HG02571 (cell line): ENCODE data around the gene BMF.

ENCODE experiments used
- ATAC-seq: cut with Tn5 transposase; IDR thresholded peaks from one replicate; pipeline ENCODE4 v1.9.1; 2021; ENCODE audit warnings: mild to moderate bottlenecking, moderate library complexity; ENCODE audit not compliant: unreplicated experiment

BMF gene

DNA sequence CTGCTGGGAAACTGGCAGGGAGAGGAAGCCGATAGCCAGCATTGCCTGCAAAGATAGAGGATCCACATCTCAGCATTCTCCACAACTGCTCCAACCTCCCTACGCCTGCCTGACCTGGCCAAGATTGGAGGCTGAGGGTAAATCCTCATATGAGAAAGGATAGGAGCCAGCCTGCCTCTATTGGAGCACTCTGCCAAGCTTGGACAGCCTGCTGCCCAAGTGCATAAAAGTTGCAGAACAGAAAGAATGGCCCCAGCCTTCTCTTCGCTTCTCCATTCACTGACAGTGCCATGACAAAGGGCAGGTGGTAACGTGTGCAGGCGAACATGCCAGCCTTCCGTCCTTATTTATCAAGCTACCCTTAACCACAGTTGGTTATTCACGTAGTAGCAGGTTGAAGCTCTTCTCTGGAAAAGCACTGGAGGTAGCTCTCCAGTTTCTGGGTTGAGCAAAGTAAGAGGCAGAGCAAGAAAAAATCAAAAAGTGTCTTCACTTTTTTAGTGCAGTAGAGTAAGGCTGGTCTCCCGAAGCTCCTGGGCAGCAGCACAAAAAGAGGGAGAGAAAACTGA is 4.3 kb downstream of the BMF start:
- no peak for ATAC-seq

DNA sequence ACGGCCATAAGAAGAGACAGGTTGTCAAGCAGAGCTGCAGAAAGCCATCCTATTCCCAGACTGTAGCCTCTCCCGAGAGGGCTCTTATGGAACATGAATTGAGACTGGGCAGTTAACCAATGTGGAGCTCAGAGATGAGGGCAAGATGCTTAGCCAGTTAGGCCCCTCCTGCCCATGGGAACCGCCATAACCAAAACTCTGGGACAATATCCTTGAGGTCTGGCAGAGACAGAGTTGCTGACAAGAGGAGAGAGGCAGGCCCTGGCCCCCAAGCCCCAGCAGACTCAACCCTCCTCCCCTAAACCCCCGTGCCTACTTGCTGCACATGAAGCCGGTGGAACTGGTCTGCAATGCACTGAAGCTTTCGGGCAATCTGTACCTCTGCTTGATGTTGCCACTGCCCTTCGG is 4.8 kb downstream of the BMF start:
- ATAC-seq: no peak

DNA sequence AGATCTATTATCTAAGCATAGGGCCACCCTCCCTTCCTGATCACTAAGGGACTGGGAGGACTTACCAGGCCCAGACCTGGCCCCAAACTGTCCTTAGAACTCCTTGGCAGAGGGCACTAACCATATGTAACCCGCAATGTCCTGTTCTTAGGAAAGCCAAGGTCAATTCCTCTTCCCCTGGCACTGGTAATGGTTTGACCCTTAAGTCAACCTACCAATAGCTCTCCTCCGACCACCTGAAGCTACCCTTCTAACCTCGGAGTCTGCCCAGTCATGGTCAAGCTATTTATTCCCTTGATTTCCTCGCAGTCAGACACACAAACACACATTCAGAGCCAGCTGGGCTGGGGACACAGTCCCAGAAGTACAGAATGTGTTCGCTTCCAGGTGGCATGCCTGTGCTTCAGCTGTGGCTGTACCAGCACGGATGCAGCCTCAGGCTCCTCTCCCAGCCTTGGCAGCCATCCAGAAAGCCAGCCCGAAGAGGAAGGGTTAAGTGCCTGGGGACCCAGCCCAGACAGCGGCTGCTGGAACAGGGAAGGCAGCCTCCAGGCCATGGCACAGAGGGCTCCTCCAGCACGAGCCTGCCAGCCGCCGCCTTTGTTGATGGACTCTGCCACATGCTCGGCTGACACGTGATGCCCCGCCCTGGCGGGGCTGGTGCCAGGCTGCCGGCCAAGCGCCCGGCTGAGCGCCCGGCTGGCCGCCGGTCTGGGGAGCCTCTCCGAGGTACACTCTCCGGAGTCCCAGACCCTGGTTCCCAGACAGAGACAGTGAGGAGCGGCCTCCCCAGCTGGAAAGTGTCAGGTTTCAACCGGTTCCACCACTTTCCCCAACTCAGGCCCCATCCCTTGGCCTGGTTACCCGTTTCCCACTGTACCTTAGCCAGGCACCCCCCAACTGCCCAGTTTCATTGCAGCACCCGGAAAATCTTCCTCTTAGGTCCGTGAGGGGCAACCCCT is 5.5 kb downstream of the BMF start:
- no peak for ATAC-seq

DNA sequence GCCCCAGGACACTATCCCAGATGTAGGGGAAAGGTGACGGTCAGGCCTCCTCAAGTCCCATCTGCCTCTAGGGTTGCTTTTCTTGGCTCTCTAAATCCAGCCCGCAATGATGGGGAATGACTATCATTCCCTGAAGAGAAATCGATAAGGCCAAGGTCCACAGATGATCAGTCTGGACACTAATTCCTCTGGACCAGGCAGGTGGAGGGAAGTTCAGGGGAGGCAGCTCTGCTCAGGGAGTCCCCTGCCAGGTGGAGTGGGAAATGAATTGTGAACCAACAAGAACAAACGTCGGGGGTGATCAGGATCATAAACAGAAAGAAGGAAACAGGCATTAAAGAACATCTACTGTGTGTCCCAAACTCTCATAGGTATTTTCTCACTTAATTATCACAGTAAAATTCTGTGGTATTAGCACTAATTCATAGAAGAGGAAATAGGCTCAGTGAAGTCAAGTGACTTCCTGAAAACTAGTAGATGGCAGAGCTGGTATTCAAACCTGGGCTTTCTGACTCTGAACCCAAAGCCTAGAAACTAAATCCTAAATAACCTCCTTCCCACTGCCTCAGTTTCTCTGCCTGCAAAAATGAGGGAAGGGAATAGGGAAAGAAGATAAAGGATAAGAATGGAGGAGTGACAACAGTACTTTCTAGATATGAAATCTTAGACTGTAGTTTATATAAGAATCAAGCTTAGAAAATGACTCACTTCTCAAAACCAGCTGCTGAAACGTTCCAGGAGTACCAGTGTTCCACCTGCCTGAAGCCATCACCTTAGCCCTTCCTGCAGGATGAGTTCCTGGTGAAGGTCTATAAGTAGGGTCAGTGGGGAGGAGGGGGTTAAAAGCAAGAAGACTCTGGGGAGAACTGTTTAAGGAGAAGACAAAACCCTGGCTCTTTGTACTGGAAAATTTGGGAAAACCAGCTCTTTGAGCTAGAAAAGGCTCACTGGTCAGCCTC is 7.5 kb downstream of the BMF start:
- no peak for ATAC-seq

- no peak for ATAC-seq
Measured at GRCh38 chr15:40100123-40100946, 8.3 kb downstream of the BMF start.

- ATAC-seq: peak; percentile 69
Measured at GRCh38 chr15:40098489-40099261, 10.0 kb downstream of the BMF start.

- ATAC-seq: no peak
Measured at GRCh38 chr15:40097968-40098476, 10.7 kb downstream of the BMF start.

DNA sequence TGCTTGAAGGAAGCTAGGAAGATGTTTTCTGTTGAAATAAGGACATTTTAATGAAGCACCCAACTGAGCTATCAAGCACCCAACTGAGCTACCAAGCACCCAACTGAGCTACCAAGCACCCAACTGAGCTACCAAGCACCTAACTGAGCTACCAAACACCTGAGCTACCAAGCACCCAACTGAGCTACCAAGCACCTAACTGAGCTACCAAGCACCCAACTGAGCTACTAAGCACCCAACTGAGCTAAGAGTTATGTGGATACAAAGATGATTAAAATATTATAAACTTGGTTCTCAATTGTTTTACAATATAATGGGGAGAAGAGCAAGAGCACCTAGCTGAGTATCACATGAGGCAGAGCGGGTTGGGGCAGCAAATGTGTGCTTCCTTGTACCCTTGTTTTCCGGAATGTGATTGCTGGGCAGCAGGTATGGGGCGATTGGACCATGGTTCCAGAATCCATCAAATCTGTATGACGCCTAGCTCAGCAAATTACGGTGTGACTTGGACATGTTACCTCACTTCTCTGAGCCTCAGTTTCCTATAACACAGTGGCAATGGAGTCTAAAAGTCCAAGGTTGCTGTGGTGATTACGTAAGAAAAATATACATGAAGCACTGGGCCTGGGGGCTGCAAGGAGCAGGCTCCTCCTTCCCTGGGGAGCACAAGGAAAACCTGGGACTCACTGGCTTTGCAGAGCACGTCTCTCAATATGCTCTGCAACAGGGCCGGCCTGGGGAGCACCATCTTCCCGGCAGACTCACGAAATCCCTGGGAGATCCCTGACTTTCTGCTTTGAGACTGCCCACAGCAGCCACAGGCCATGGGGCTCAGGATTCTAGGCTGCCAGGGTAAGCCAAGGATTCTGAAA is 11.3 kb downstream of the BMF start:
- ATAC-seq: no peak

GRCh38 chr15:40096094-40096891 is 12.4 kb downstream of the BMF start:
- ATAC-seq: no peak

- no peak for ATAC-seq
Measured at GRCh38 chr15:40095371-40096093, 13.1 kb downstream of the BMF start.

DNA sequence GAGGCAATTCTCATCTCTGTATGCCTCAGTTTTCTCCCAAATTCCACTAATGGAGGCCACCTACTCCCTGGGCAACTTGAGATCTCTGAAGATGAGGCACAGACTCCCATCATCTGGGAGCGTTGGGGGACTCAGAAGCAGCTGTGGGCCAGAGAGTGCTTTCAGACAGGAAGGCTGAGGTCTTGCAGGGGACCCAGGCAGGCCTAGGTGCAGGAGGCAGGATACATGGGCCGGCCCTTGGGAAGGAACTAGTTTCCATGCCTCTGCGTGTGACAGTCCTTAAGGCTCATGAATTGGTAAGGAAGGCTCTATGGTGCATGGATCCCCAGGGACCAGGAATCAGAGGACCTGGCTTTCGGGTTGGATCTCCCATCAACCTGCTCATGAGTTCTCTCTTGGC is 14.5 kb downstream of the BMF start:
- no peak for ATAC-seq

DNA sequence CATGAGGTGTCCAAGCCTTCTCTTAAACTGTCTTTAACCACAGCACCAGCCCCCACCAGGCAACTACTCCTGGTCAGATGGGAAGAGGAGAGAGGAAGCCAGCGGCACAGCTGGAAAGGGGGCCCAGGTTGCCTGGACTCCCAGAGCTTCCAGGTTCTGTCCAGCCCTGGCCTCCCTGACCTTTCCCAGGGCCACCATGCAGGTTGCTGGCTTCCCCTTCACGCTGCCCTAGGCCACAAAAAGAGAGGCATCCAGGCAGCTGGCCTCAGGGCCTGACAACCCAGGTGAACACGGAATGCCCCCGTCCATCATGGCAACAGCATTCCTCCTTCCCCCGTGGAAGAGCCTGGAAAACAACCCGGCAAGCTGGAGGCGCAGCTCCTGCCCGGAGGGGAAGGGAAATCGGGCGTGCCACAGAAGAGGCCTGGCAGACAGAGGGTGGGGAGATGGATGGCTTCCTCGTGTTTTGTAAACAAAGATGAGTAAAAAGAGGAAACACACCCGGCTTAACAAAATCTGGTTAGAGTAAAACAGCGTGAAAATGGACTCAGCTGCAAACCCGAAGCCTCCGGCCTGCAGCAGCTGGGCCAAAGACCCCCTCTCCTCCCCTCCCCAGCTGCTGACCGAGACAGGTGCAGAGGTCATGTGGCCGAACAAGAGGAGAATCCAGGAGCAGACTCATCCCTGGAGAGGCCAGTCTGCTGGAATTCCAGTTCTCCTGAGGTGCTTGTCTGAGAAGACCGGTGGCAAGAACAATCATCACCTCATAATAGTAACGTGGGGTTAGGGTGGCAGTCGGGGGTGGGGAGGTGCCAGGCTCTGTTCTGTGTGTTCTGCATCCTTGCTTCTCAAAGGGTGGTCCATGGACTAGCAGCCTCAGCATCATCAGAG is 15.5 kb downstream of the BMF start:
- ATAC-seq: no peak

DNA sequence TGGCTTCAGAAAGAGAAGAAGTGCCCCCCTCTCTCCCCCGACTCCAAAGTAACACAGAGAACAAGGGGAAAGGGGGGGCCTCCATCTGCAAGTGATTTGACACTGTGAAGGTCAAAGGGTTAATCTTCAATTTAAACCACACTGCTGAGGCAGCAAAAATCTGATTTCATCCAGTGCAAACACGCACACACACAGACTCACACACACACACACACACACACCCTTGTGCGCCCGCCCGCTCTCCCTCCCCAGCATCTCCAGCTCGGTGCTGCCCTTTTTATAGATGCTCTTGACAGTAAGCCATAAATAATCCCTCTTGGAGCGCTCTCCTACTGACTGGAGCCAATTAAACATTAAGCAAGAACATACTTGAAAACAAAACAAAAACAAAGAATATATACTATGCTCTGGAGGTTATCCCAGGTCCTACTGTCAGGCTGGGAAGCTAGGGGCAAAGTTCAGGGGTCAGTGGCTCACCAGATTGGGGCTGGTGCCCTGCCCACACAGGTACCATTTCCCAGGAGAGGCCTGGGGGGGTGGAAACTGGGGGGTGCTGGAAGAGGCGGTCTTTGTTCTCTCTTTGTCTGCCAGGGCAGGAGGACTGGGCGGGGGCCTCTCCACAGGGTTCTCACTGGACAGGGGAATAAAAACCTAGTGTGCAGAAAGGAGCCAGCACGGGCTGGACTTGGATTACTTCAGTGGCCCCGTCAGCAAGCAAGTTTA is 16.3 kb downstream of the BMF start:
- ATAC-seq: no peak

DNA sequence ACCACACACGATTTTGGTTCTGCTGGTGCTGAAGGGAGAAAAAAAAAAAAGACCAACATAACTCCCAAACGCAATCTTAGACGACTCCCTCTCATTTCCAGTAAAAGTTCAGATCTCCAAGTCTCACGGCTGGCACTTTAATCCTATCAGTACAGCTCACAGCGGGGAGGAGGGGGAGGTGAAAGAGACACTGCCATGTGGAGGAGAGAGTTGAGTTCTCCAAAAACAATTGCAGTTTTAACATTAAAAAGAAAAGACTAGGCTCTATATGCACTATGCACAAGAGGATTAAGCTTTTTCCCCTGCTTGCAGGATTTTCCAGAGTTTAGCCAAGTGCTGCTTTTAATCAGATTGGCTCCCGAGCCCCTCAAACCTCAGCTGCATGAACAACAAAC is 16.8 kb downstream of the BMF start:
- no peak for ATAC-seq

GRCh38 chr15:40090774-40091455 is 17.8 kb downstream of the BMF start:
- no peak for ATAC-seq
